Measurements from ENCODE around the gene GDPD5.
"Not testable (repeated sequence)": the region's sequence is repeated elsewhere in the genome, so short reads cannot be mapped to it uniquely, and the experiment has no call there.

GDPD5 gene

DNA sequence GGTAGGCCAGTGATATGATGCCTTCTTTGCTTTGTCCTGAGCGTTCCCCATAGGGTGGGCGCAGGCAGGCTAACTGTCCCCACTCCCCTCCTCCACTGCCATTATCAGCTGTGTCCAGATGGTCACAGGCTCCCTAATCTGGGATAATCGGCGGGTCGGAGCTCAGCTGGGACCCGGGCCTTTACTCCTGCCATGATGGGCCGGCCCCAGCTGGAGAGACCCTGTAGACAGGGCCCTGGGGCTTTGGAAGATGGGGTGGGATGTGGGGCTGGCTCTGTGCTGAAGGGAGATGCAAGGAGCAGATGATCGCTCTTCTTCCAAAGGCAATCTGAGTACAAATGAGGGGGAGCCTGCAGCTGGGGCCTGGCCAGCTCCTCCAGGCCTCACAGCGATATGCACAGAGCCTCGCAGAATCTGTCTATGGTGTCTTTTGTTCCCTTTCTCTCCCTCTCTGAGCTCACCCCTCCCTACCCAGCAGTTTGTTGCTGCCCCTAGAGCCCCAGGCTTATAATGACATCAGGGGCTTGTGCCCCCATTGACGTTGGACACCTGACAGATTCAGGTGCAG lies 104.6 kb downstream of the GDPD5 start:
- Histone ChIP-seq H3K36me3 (ENCODE audit: insufficient read depth, insufficient read length, low read length) (peaks cover 20% of the 10 kb centered on the region), H3K4me1 (ENCODE audit: insufficient read depth, insufficient read length) (peaks cover 2% of the 10 kb centered on the region), H3K9ac (ENCODE audit: insufficient read length, low read depth) (no peak overlapping the region), H3K4me3 (ENCODE audit: insufficient read length, low read depth) (no peak overlapping the region), H3K27me3 (ENCODE audit: insufficient read depth, insufficient read length) (no peaks in the 10 kb centered on the region), H3K9me3 (ENCODE audit: insufficient read depth, low read length) (no peaks in the 10 kb centered on the region)
- TF ChIP-seq SUZ12 (IDR thresholded peaks at IDR 0.05; ENCODE audit: extremely low read depth, insufficient read depth, insufficient read length), result no peak
- no peak for TF ChIP-seq YY1 (IDR thresholded peaks at IDR 0.05; ENCODE audit: insufficient read depth, insufficient read length)
- TF ChIP-seq ZNF274 (IDR thresholded peaks at IDR 0.05; ENCODE audit: low read depth, low read length), result no peak
- no peak for DNase-seq (ENCODE audit: low read depth, low spot score)

DNA sequence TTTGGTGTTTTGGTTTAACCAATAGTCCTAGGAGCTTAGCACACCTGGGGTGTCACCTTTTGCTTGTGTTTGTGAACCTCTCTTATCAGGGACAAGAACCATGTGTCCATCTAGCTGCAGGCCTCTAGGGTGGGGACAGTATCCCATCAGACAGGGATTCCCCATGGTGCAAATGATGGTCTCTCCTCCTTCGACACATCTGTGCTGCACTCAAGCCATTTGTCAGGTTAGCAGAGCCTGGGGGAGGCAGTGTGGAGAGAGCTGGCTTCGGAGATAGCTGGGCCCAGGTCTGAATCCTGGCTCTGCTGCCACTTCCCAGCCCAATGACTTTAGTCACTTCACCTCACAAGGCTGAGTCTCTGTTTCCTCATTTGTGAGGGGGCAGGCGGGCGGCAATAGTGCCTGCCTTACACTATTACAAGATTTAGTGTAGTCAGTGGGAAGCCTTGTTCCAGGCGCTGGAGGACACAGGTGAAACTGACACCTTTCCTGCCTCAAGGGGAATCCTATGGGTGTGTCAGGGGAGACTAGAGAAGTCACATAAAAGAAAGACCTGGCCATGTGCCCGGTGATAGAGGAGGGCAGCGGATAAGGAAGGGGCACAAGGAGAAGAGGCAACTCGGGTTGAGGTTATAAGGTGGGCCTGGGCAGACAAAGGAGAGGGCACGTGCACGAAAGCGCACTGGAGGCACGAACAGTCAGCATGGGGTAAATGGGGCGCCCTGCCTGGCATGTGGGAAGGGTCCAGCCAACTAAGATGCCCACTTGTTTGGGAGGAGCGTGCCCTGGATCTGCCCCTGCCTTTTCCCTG lies 105.3 kb downstream of the GDPD5 start:
- Histone ChIP-seq H3K36me3 (ENCODE audit: insufficient read depth, insufficient read length, low read length) (peaks cover 22% of the 10 kb centered on the region), H3K4me3 (ENCODE audit: insufficient read length, low read depth) (no peak overlapping the region), H3K27me3 (ENCODE audit: insufficient read depth, insufficient read length) (no peaks in the 10 kb centered on the region), H3K9ac (ENCODE audit: insufficient read length, low read depth) (no peak overlapping the region), H3K9me3 (ENCODE audit: insufficient read depth, low read length) (no peaks in the 10 kb centered on the region), H3K4me1 (ENCODE audit: insufficient read depth, insufficient read length) (peaks cover 2% of the 10 kb centered on the region)
- DNase-seq (ENCODE audit: low read depth, low spot score), result no peak
- TF ChIP-seq SUZ12 (IDR thresholded peaks at IDR 0.05; ENCODE audit: extremely low read depth, insufficient read depth, insufficient read length), result no peak
- TF ChIP-seq YY1 (IDR thresholded peaks at IDR 0.05; ENCODE audit: insufficient read depth, insufficient read length), result no peak
- no peak for TF ChIP-seq ZNF274 (IDR thresholded peaks at IDR 0.05; ENCODE audit: low read depth, low read length)

DNA sequence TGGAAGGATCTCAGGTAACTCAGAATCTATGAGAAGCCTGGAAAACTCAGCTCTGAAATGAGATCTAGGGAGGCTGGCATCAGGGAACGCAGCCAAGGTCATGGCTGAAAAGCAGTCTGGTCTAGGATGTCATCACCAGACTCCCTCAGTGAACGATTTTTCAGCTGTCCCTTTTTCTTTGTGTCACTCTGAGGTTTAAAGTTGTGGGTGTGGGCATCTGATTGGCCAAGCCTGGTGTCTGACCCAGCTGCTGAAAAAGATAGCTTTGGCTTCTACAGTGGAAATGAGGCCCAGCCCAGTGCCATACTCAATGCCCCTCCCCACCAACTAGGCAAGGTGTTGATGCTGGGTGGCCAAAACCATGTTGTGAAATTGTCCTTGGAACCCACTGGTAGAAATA lies 111.9 kb downstream of the GDPD5 start:
- TF ChIP-seq YY1 (IDR thresholded peaks at IDR 0.05; ENCODE audit: insufficient read depth, insufficient read length) (no peak), ZNF274 (IDR thresholded peaks at IDR 0.05; ENCODE audit: low read depth, low read length) (no peak), SUZ12 (IDR thresholded peaks at IDR 0.05; ENCODE audit: extremely low read depth, insufficient read depth, insufficient read length) (no peak)
- Histone ChIP-seq H3K9me3 (ENCODE audit: insufficient read depth, low read length) (no peaks in the 10 kb centered on the region), H3K4me1 (ENCODE audit: insufficient read depth, insufficient read length) (no peaks in the 10 kb centered on the region), H3K4me3 (ENCODE audit: insufficient read length, low read depth) (no peak overlapping the region), H3K36me3 (ENCODE audit: insufficient read depth, insufficient read length, low read length) (peaks cover 34% of the 10 kb centered on the region), H3K27me3 (ENCODE audit: insufficient read depth, insufficient read length) (no peaks in the 10 kb centered on the region), H3K9ac (ENCODE audit: insufficient read length, low read depth) (no peak overlapping the region)
- no peak for DNase-seq (ENCODE audit: low read depth, low spot score)

DNA sequence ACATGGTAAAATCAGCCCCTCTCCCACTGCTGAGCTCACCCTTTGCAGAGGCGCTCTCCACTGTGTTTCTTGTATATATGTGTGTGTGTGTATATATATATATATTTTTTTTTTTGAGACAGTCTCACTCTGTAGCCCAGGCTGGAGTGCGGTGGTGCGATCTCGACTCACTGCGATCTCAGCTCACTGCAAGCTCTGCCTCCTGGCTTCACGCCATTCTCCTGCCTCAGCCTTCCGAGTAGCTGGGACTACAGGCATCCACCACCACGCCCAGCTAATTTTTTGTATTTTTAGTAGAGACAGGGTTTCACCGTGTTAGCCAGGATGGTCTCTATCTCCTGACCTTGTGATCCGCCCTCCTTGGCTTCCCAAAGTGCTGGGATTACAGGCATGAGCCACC lies 112.6 kb downstream of the GDPD5 start:
- not testable (repeated sequence) for H3K4me1 ChIP-seq (ENCODE audit: insufficient read depth, insufficient read length); H3K4me3 ChIP-seq (ENCODE audit: insufficient read length, low read depth)

DNA sequence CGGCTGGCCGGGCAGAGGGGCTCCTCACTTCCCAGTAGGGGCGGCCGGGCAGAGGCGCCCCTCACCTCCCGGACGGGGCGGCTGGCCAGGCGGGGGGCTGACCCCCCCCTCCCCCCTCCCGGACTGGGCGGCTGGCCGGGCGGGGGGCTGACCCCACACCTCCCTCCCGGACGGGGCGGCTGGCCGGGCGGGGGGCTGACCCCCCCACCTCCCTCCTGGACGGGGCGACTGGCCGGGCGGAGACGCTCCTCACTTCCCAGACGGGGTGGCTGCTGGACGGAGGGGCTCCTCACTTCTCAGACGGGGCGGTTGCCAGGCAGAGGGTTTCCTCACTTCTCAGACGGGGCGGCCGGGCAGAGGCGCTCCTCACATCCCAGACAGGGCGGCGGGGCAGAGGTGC lies 115.8 kb downstream of the GDPD5 start:
- not testable (repeated sequence) for H3K9ac ChIP-seq (ENCODE audit: insufficient read length, low read depth); H3K4me3 ChIP-seq (ENCODE audit: insufficient read length, low read depth); H3K4me1 ChIP-seq (ENCODE audit: insufficient read depth, insufficient read length); H3K9me3 ChIP-seq (ENCODE audit: insufficient read depth, low read length); DNase-seq (ENCODE audit: low read depth, low spot score); H3K27me3 ChIP-seq (ENCODE audit: insufficient read depth, insufficient read length)
- H3K36me3 ChIP-seq (ENCODE audit: insufficient read depth, insufficient read length, low read length), result peaks cover 63% of the 10 kb centered on the region

More for the DNA sequence above, 112.6 kb downstream of the GDPD5 start:
- not testable (repeated sequence) for DNase-seq (ENCODE audit: low read depth, low spot score); H3K27me3 ChIP-seq (ENCODE audit: insufficient read depth, insufficient read length); H3K9me3 ChIP-seq (ENCODE audit: insufficient read depth, low read length); H3K9ac ChIP-seq (ENCODE audit: insufficient read length, low read depth)
- peaks cover 40% of the 10 kb centered on the region for H3K36me3 ChIP-seq (ENCODE audit: insufficient read depth, insufficient read length, low read length)

DNA sequence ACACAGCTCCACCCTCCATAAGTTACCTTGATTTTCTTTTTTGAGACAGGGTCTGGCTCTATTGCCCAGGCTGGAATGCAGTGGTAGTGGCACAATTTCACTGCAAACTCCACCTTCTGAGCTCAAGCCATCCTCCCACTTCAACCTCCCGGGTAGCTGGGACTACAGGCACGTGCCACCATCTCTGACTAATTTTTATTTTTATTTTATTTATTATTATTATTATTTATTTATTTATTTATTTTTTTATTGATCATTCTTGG lies 116.9 kb downstream of the GDPD5 start:
- DNase-seq (ENCODE audit: low read depth, low spot score), result no peak
- Histone ChIP-seq H3K4me3 (ENCODE audit: insufficient read length, low read depth) (no peak overlapping the region), H3K9me3 (ENCODE audit: insufficient read depth, low read length) (no peaks in the 10 kb centered on the region), H3K4me1 (ENCODE audit: insufficient read depth, insufficient read length) (no peaks in the 10 kb centered on the region), H3K27me3 (ENCODE audit: insufficient read depth, insufficient read length) (no peaks in the 10 kb centered on the region), H3K9ac (ENCODE audit: insufficient read length, low read depth) (no peak overlapping the region), H3K36me3 (ENCODE audit: insufficient read depth, insufficient read length, low read length) (peaks cover 67% of the 10 kb centered on the region)
- TF ChIP-seq ZNF274 (IDR thresholded peaks at IDR 0.05; ENCODE audit: low read depth, low read length) (no peak), YY1 (IDR thresholded peaks at IDR 0.05; ENCODE audit: insufficient read depth, insufficient read length) (no peak), SUZ12 (IDR thresholded peaks at IDR 0.05; ENCODE audit: extremely low read depth, insufficient read depth, insufficient read length) (no peak)

DNA sequence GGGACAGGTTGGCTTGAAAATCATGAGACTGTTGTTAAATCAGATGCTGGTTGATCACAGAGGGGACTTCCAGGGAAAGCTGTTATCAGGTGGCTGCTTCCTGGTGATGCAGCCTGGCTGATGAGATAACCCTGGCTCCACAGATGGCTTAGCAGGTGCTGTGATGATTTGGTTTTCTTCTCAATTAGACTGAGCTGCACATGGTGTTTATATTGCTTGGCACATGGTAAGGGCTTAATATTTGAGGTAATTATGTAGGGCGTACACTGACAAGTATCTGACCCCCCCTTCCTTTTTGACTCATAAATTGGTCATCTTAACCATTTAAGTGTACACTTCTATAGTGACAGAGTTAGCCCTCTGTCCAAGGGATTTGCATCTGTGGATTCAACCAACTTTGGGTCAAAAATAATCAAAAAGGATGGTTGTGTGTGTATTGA lies 119.4 kb downstream of the GDPD5 start:
- no peaks in the 10 kb centered on the region for H3K27me3 ChIP-seq (ENCODE audit: insufficient read depth, insufficient read length)
- H3K4me1 ChIP-seq (ENCODE audit: insufficient read depth, insufficient read length), result no peaks in the 10 kb centered on the region
- TF ChIP-seq YY1 (IDR thresholded peaks at IDR 0.05; ENCODE audit: insufficient read depth, insufficient read length), result no peak
- no peak for TF ChIP-seq ZNF274 (IDR thresholded peaks at IDR 0.05; ENCODE audit: low read depth, low read length)
- H3K9ac ChIP-seq (ENCODE audit: insufficient read length, low read depth), result no peak overlapping the region
- H3K36me3 ChIP-seq (ENCODE audit: insufficient read depth, insufficient read length, low read length), result peaks cover 72% of the 10 kb centered on the region
- DNase-seq (ENCODE audit: low read depth, low spot score), result no peak
- no peak overlapping the region for H3K4me3 ChIP-seq (ENCODE audit: insufficient read length, low read depth)
- no peaks in the 10 kb centered on the region for H3K9me3 ChIP-seq (ENCODE audit: insufficient read depth, low read length)

All from NT2/D1 (cell line).